SU-DHL-6 (cell line): ENCODE results near the gene PRDX4.

ENCODE experiments used
- H2AFZ ChIP-seq: fragments of 200-600 bp; sonication (generic); 2 replicates; pipeline ENCODE4 v1.6.1; 2014; ENCODE audit warnings: low read depth, mild to moderate bottlenecking, moderate library complexity, mixed read lengths, antibody characterized with exemption, low read length; ENCODE audit not compliant: severe bottlenecking
- H3F3A ChIP-seq: fragments of 200-600 bp; shearing (Covaris generic); 2 replicates; pipeline ENCODE4 v1.6.0; 2016; ENCODE audit warnings: antibody characterized with exemption, mild to moderate bottlenecking; ENCODE audit not compliant: insufficient read depth
- H3K27ac ChIP-seq: fragments of 200-600 bp; sonication (generic); 2 replicates; pipeline ENCODE4 v1.5.1; 2016; ENCODE audit warnings: low read depth, mild to moderate bottlenecking, low read length, moderate library complexity, mixed read lengths
- H3K27me3 ChIP-seq: fragments of 200-600 bp; sonication (generic), shearing (Covaris generic); 2 replicates; pipeline ENCODE4 v1.6.0; 2014; ENCODE audit warnings: mild to moderate bottlenecking, low read length
- H3K36me3 ChIP-seq: fragments of 200-600 bp; sonication (generic); 2 replicates; pipeline ENCODE4 v1.6.1; 2014; ENCODE audit warnings: mild to moderate bottlenecking, low read length, mixed read lengths
- H3K4me2 ChIP-seq: fragments of 300-600, 200-600 bp; shearing (Covaris generic), sonication (generic); 2 replicates; pipeline ENCODE4 v1.6.0; 2014; ENCODE audit warnings: low read length, low read depth, mild to moderate bottlenecking; ENCODE audit not compliant: poor library complexity, severe bottlenecking
- H3K4me3 ChIP-seq: fragments of 200-600 bp; sonication (generic); 2 replicates; pipeline ENCODE4 v1.5.1; 2014; ENCODE audit warnings: antibody characterized with exemption, low read length, mild to moderate bottlenecking, mixed read lengths; ENCODE audit not compliant: insufficient read depth, poor library complexity, severe bottlenecking
- H3K79me2 ChIP-seq: fragments of 200-600 bp; sonication (generic); 2 replicates; pipeline ENCODE4 v1.6.1; 2014; ENCODE audit warnings: mild to moderate bottlenecking, low read length, moderate library complexity; ENCODE audit not compliant: insufficient read depth
- H3K9ac ChIP-seq: fragments of 200-600 bp; sonication (generic); 2 replicates; pipeline ENCODE4 v1.7.0; 2014; ENCODE audit warnings: mild to moderate bottlenecking, low read length
- H3K9me2 ChIP-seq: fragments of 200-600 bp; sonication (generic); replicated peaks from 2 replicates; pipeline ENCODE4 v1.6.1; 2014; ENCODE audit warnings: low read length; ENCODE audit not compliant: insufficient read depth
- H3K9me3 ChIP-seq: fragments of 200-600 bp; sonication (generic); 2 replicates; pipeline ENCODE4 v1.6.1; 2014; ENCODE audit warnings: low read length, mixed read lengths; ENCODE audit not compliant: insufficient read depth
- H4K20me1 ChIP-seq: fragments of 200-600 bp; sonication (generic); 2 replicates; pipeline ENCODE4 v1.6.1; 2014; ENCODE audit warnings: low read depth, mild to moderate bottlenecking, antibody characterized with exemption, low read length, moderate library complexity, mixed read lengths
- CTCF ChIP-seq: fragments of 200-600 bp; sonication (generic); IDR thresholded peaks from one replicate; pipeline ENCODE4 v1.5.1; 2017; ENCODE audit warnings: antibody characterized with exemption, mild to moderate bottlenecking, low read length, moderate library complexity; ENCODE audit not compliant: insufficient read depth, poor library complexity, severe bottlenecking
- EZH2phosphoT487 ChIP-seq: fragments of 200-600 bp; sonication (generic), shearing (Covaris generic); conservative IDR thresholded peaks from 2 replicates; pipeline ENCODE4 v1.6.1; 2018; ENCODE audit warnings: mild to moderate bottlenecking, antibody characterized with exemption, low read length, moderate library complexity, mixed read lengths

PRDX4 gene

GRCh38 chrX:23729214-23729613 is 61.9 kb downstream of the PRDX4 start:
- no peaks in the 10 kb centered on the region for H3K79me2 ChIP-seq
- no peak for TF ChIP-seq EZH2phosphoT487
- TF ChIP-seq CTCF = no peak
- H3K27ac ChIP-seq = no peak overlapping the region
- H4K20me1 ChIP-seq = no peaks in the 10 kb centered on the region
- no peaks in the 10 kb centered on the region for H3K9me3 ChIP-seq
- H3K4me3 ChIP-seq = no peak overlapping the region
- no peaks in the 10 kb centered on the region for H3K9me2 ChIP-seq
- no peak overlapping the region for H3K9ac ChIP-seq
- H3K27me3 ChIP-seq = no peaks in the 10 kb centered on the region
- no peak overlapping the region for H2AFZ ChIP-seq
- no peaks in the 10 kb centered on the region for H3F3A ChIP-seq
- H3K36me3 ChIP-seq = no peaks in the 10 kb centered on the region
- no peak overlapping the region for H3K4me2 ChIP-seq

DNA sequence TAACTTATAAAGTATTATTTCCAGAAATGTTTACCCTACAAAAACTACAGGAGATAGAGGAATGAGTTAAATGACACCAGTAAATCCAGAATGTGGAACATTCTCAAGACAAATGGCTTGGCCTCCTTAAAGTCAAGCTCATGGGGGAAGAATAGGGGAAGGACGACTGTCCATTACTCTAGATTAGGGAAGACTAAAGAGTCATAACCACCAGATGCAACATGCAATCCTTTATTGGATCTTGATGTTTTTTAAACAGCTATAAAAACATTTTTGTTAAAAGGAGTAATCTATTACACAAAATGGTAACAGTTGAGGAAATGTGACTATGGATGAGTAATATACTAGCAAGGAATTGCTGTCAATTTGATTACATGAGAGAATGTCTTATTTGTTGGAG is 64.7 kb downstream of the PRDX4 start:
- TF ChIP-seq EZH2phosphoT487 = no peak
- no peak for TF ChIP-seq CTCF
- H3K36me3 ChIP-seq = no peaks in the 10 kb centered on the region
- H4K20me1 ChIP-seq = no peaks in the 10 kb centered on the region
- no peaks in the 10 kb centered on the region for H3F3A ChIP-seq
- H3K4me2 ChIP-seq = no peak overlapping the region
- no peak overlapping the region for H3K4me3 ChIP-seq
- H3K79me2 ChIP-seq = no peaks in the 10 kb centered on the region; the same call in 1 of the 2 replicates
- H3K9me2 ChIP-seq = no peaks in the 10 kb centered on the region
- no peak overlapping the region for H3K9ac ChIP-seq
- H2AFZ ChIP-seq = no peak overlapping the region
- H3K9me3 ChIP-seq = no peaks in the 10 kb centered on the region
- H3K27me3 ChIP-seq = no peaks in the 10 kb centered on the region
- no peak overlapping the region for H3K27ac ChIP-seq

- no peak overlapping the region for H3K9ac ChIP-seq
- no peaks in the 10 kb centered on the region for H3K36me3 ChIP-seq
- no peak overlapping the region for H2AFZ ChIP-seq
- H3F3A ChIP-seq = no peaks in the 10 kb centered on the region
- TF ChIP-seq EZH2phosphoT487 (no peak), CTCF (no peak)
- H4K20me1 ChIP-seq = no peaks in the 10 kb centered on the region
- no peaks in the 10 kb centered on the region for H3K9me2 ChIP-seq
- H3K4me3 ChIP-seq = no peak overlapping the region
- H3K4me2 ChIP-seq = no peak overlapping the region
- H3K27me3 ChIP-seq = no peaks in the 10 kb centered on the region
- H3K9me3 ChIP-seq = no peaks in the 10 kb centered on the region
- H3K79me2 ChIP-seq = no peaks in the 10 kb centered on the region; the same call in 1 of the 2 replicates
- no peak overlapping the region for H3K27ac ChIP-seq
Observed at GRCh38 chrX:23732704-23733103, 65.4 kb downstream of the PRDX4 start.
